Lower leg skin (tissue), 4 donors: ENCODE results near the gene ADGRD1. TPM values are rescaled to one million over a fixed set of nuclear protein-coding genes. Genes with fewer than 3 reads are reported as not detected.
"Not testable (repeated sequence)": the region's sequence is repeated elsewhere in the genome, so short reads cannot be mapped to it uniquely, and the experiment has no call there.

ENCODE experiments used
- DNase-seq, 2 donors: peaks; one replicate each; pipeline ENCODE4 v3.0.0-alpha.2; 2019; ENCODE audit warnings: low spot score in 2 of 2
- H3K4me3 ChIP-seq: fragments of 200-600 bp; sonication (generic); 2 replicates; pipeline ENCODE4 v1.5.1; 2017; ENCODE audit warnings: mild to moderate bottlenecking, low read depth; ENCODE audit not compliant: poor library complexity, severe bottlenecking
- CTCF ChIP-seq, 3 donors: fragments of 450-650 bp; IDR thresholded peaks; one replicate each; pipeline ENCODE4 v1.5.1; 2016; ENCODE audit warnings: antibody characterized with exemption in 3 of 3, mild to moderate bottlenecking in 3 of 3, moderate library complexity in 2 of 3
- POLR2A ChIP-seq, 2 donors: fragments of 450-650 bp; IDR thresholded peaks; one replicate each; pipeline ENCODE4 v1.6.1; 2016 to 2017; ENCODE audit warnings: antibody characterized with exemption in 2 of 2, mild to moderate bottlenecking in 1 of 2, moderate library complexity in 1 of 2
- WGBS, 2 donors: methylation state at CpG; one replicate each; pipeline ENCODE4 v1.1.5; 2018; 5-methylcytosine and 5-hydroxymethylcytosine counted together
- intact Hi-C: fragments of 100-400 bp; cut with DNase I; formaldehyde crosslinking; loops from one replicate; pipeline ENCODE4 v1.15.0; 2023; ENCODE audit warnings: low total_unique reads
- total RNA-seq, 4 donors: library from RNA; depleted of rRNA; stranded (reverse); fragments of >200 nt; gene quantifications; one replicate each; pipeline ENCODE4 v1.1.0, GENCODE V29; 2016

ADGRD1 gene
- total RNA-seq: 10 to 100 TPM in 1 of 4 donors, 1 to 10 TPM in 3; 8.3 to 11.6 (median 8.9) TPM

GRCh38 chr12:130953771-130954543 is at the start of gene ADGRD1:
ADGRD1 (plus strand) TSS chr12:130953907; CDS start chr12:130954466, 559 bp downstream.
- TF ChIP-seq POLR2A (IDR thresholded peaks at IDR 0.05): no peak
- TF ChIP-seq CTCF (IDR thresholded peaks at IDR 0.05): no peak
- intact Hi-C loops: no loop called here
- 6 to 8% methylated on average over 24 of the region's 24 CpGs for WGBS, 2 donors
- peak; percentile 66 to 92 for DNase-seq
- peak within 1 kb of the TSS; percentile 0 for H3K4me3 ChIP-seq

GRCh38 chr12:130904064-130904463 is 49.6 kb upstream of the ADGRD1 start:
- intact Hi-C loops: no loop called here
- TF ChIP-seq POLR2A (IDR thresholded peaks at IDR 0.05) (no peak), CTCF (IDR thresholded peaks at IDR 0.05) (no peak)
- no peak overlapping the region for H3K4me3 ChIP-seq
- DNase-seq: no peak
- WGBS, 2 donors: 85 to 89% methylated on average over 2 of the region's 2 CpGs

- DNase-seq, intact Hi-C loops, H3K4me3 ChIP-seq: not testable (repeated sequence)
- WGBS, 2 donors: 78 to 86% methylated on average over 8 to 18 of the region's 31 CpGs
Measured at GRCh38 chr12:130904936-130905455, 48.7 kb upstream of the ADGRD1 start.

- WGBS, 2 donors: 93 to 97% methylated on average over 4 of the region's 4 CpGs
- no peak for DNase-seq
- intact Hi-C loops: no loop called here
- no peak overlapping the region for H3K4me3 ChIP-seq
- TF ChIP-seq POLR2A (IDR thresholded peaks at IDR 0.05) (no peak), CTCF (IDR thresholded peaks at IDR 0.05) (no peak)
Measured at GRCh38 chr12:130909111-130909510, 44.6 kb upstream of the ADGRD1 start.

- no peak for DNase-seq
- TF ChIP-seq POLR2A (IDR thresholded peaks at IDR 0.05) (no peak), CTCF (IDR thresholded peaks at IDR 0.05) (no peak)
- no peak overlapping the region for H3K4me3 ChIP-seq
- WGBS, 2 donors: 43 to 88% methylated on average over 1 of the region's 1 CpG
- intact Hi-C loops: no loop called here
Measured at GRCh38 chr12:130911193-130911592, 42.5 kb upstream of the ADGRD1 start.

GRCh38 chr12:130911933-130912332 is 41.8 kb upstream of the ADGRD1 start:
- no peak overlapping the region for H3K4me3 ChIP-seq
- intact Hi-C loops: no loop called here
- no peak for DNase-seq
- TF ChIP-seq CTCF (IDR thresholded peaks at IDR 0.05): no peak
- TF ChIP-seq POLR2A (IDR thresholded peaks at IDR 0.05): no peak
